ENCODE data around the gene RASAL2.

RASAL2 gene

DNA sequence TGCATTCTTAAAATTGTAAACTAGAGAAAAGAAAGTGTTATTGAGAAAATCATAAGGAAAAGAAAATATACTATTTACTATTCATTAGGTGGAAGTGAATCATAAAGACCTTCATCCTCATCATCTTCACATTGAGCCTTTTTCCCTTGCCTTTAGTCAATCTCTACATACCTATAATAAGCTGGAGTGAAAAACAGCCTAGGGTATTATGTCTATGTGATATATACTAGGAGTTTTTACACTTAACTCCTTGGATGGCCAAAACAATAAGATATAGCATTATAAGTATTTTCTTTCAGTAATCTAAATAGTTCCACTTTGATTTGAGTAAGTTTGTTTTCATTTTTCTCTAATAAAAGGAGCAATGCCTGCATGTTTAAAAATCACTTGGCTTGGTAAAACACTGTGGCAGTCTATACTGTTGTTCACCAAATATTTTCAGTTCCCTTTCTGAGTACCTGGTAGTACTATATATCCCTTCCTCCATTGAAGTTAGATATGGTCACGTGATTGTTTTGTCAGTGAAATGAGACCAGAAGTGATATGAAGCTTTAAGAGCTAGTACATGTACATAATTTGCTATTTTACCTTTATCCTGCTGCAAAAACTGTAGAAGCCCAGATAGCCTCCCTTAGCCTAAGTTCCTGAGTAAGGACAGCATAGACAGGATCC, 324.5 kb downstream of the RASAL2 start:
- Histone ChIP-seq H3K27me3 (ENCODE audit: insufficient read depth, low read length) (no peaks in the 10 kb centered on the region), H3K4me1 (ENCODE audit: insufficient read depth, low read length) (no peaks in the 10 kb centered on the region), H3K27ac (ENCODE audit: low read depth, low read length) (no peak overlapping the region), H3K9me3 (ENCODE audit: insufficient read depth, low read depth, low read length) (no peaks in the 10 kb centered on the region), H3K4me3 (ENCODE audit: low read length) (no peak overlapping the region), H3K9ac (ENCODE audit: low read depth, low read length) (no peak overlapping the region), H3K36me3 (ENCODE audit: insufficient read depth, low read length) (peaks cover 3% of the 10 kb centered on the region; the same call in 1 of the 2 replicates)
- no CpG with 5 or more reads among the region's 1 CpG for WGBS

DNA sequence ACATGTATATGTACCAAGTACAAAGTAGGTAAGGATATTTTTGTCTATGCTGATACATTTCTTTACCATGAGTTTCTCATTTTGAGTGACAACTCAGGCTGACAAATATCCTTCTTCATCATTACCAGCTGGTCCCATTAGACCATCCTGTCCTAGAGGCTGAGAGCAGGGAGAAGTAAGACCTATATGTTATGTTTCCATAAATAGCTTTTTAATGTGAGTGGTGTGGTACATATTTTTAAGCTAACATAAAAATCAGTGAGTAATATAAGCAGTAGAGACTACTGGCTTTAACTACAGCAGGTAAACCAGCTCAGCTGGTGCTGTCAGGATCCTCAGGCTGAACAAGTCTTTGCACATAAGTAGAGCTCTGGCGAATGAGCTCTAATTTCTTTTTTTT, 340.5 kb downstream of the RASAL2 start:
- Histone ChIP-seq H3K9ac (ENCODE audit: low read depth, low read length) (no peak overlapping the region), H3K9me3 (ENCODE audit: insufficient read depth, low read depth, low read length) (no peaks in the 10 kb centered on the region), H3K36me3 (ENCODE audit: insufficient read depth, low read length) (peaks cover 2% of the 10 kb centered on the region; the same call in 1 of the 2 replicates), H3K4me1 (ENCODE audit: insufficient read depth, low read length) (peaks cover 22% of the 10 kb centered on the region), H3K4me3 (ENCODE audit: low read length) (no peak overlapping the region), H3K27ac (ENCODE audit: low read depth, low read length) (no peak overlapping the region), H3K27me3 (ENCODE audit: insufficient read depth, low read length) (no peaks in the 10 kb centered on the region)
- WGBS, result 88% methylated on average over 1 of the region's 1 CpG

DNA sequence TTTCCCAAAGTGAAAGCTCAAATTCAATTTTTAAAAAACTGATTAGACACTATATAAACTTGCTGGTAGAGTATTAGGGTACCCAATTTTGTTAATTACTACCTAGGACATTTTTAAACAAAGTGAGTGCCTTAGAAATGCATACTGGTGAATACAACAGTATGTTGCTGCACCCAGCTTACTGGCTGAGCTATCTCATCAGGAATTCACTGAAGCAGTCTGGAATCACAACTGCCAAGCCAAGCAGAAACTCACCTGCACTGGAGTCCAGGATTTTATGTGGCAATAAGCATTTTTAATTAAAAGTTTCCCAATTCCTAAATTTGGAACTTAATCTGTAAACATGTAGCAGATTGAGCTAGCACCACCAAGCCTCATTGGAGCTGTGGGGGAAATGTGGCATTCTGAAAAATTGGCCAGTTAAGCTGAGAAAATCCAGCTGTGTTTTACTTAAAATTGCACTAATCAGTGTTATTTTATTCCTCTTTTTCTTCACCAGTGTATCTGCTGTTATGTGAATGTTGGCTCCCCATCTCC, 341.1 kb downstream of the RASAL2 start:
- Histone ChIP-seq H3K4me3 (ENCODE audit: low read length) (no peak overlapping the region), H3K9me3 (ENCODE audit: insufficient read depth, low read depth, low read length) (no peaks in the 10 kb centered on the region), H3K36me3 (ENCODE audit: insufficient read depth, low read length) (peaks cover 8% of the 10 kb centered on the region), H3K4me1 (ENCODE audit: insufficient read depth, low read length) (peaks cover 22% of the 10 kb centered on the region), H3K9ac (ENCODE audit: low read depth, low read length) (no peak overlapping the region), H3K27ac (ENCODE audit: low read depth, low read length) (no peak overlapping the region; the same call in 1 of the 2 replicates), H3K27me3 (ENCODE audit: insufficient read depth, low read length) (no peaks in the 10 kb centered on the region)

DNA sequence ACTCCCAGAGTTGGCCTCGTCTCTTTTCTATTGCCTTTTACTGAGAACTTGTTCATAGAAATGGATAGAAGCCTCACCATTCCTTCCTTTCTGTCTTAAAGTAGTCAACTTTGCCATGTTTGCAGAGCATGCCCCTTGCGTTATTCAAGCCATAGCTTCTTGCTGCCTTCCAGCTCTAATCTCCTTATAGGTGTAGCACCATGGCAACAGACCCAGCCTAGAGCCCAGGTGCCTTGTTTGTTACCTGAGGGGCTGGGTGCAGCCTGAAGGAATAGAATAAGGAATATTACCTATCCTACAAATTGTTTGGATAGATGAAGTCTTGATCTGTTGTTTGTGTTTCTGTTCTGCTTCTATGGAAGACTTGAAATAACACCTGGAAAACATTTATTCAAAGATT, 343.0 kb downstream of the RASAL2 start:
- Histone ChIP-seq H3K27me3 (ENCODE audit: insufficient read depth, low read length) (no peaks in the 10 kb centered on the region), H3K4me1 (ENCODE audit: insufficient read depth, low read length) (peaks cover 22% of the 10 kb centered on the region), H3K9me3 (ENCODE audit: insufficient read depth, low read depth, low read length) (no peaks in the 10 kb centered on the region), H3K9ac (ENCODE audit: low read depth, low read length) (no peak overlapping the region), H3K4me3 (ENCODE audit: low read length) (no peak overlapping the region), H3K27ac (ENCODE audit: low read depth, low read length) (no peak overlapping the region), H3K36me3 (ENCODE audit: insufficient read depth, low read length) (peaks cover 25% of the 10 kb centered on the region)
- WGBS, result 97% methylated on average over 2 of the region's 2 CpGs

DNA sequence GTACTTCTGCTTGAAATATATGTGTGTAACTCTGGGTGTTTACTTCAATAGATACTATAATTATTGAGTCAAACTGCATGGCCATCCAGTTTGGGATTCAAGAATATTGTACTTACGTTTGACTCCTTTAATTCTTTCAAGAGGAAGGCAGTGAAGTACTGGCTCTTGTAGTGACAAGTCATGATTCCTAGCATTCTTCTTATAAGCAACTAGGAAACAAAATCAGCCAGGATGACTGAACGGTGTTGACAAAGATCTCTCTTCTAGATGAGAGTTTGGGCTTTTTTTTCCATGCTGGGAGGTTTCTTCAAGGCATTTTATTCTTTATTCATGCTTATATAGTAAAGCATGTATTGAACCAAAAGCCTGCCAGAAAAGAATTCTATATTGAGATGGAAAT, 344.5 kb downstream of the RASAL2 start:
- H3K4me1 ChIP-seq (ENCODE audit: insufficient read depth, low read length), result peaks cover 22% of the 10 kb centered on the region
- H3K27me3 ChIP-seq (ENCODE audit: insufficient read depth, low read length), result no peaks in the 10 kb centered on the region
- H3K36me3 ChIP-seq (ENCODE audit: insufficient read depth, low read length), result peaks cover 39% of the 10 kb centered on the region
- no peak overlapping the region for H3K4me3 ChIP-seq (ENCODE audit: low read length)
- no peaks in the 10 kb centered on the region for H3K9me3 ChIP-seq (ENCODE audit: insufficient read depth, low read depth, low read length)
- H3K9ac ChIP-seq (ENCODE audit: low read depth, low read length), result no peak overlapping the region
- WGBS, result 74% methylated on average over 2 of the region's 2 CpGs
- H3K27ac ChIP-seq (ENCODE audit: low read depth, low read length), result no peak overlapping the region

DNA sequence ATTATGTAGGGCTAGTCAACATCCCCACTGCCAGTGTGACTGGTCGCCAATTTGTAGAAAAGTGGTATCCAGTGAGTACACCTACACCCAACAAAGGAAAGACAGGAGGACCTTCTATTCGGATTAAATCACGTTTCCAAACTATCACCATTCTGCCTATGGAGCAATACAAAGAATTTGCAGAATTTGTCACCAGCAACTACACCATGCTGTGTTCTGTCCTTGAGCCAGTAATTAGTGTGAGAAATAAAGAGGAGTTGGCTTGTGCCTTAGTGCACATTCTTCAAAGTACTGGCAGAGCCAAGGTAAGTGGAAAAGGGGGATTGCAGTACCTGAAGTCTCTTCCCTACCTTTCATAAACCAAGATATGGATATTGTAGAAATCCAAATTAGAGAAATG, 349.0 kb downstream of the RASAL2 start:
- Histone ChIP-seq H3K9ac (ENCODE audit: low read depth, low read length) (no peak overlapping the region), H3K4me1 (ENCODE audit: insufficient read depth, low read length) (peaks cover 10% of the 10 kb centered on the region), H3K36me3 (ENCODE audit: insufficient read depth, low read length) (peaks cover 67% of the 10 kb centered on the region), H3K27me3 (ENCODE audit: insufficient read depth, low read length) (no peaks in the 10 kb centered on the region), H3K9me3 (ENCODE audit: insufficient read depth, low read depth, low read length) (no peaks in the 10 kb centered on the region), H3K4me3 (ENCODE audit: low read length) (no peak overlapping the region), H3K27ac (ENCODE audit: low read depth, low read length) (no peak overlapping the region)
- 86% methylated on average over 3 of the region's 3 CpGs for whole genome bisulfite sequencing

DNA sequence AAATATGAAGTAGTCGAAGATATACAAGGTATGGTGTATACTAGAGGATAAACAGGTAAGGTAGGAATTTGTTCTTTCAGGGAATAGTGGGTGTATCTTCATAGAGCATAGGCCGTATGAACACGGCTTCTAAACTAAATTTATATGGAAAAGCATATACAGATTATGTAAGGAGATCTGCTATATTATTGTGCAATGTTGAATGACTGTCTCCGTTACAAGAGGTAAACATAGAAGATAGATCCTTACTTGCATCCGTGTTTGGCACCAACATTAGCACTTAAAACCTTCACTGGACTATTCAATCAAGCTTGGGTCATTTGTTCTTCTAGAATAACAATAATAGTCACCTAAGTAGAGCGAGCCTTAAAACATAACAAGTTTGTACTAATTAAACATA, 357.0 kb downstream of the RASAL2 start:
- H3K27me3 ChIP-seq (ENCODE audit: insufficient read depth, low read length), result no peaks in the 10 kb centered on the region
- H3K9ac ChIP-seq (ENCODE audit: low read depth, low read length), result no peak overlapping the region

DNA sequence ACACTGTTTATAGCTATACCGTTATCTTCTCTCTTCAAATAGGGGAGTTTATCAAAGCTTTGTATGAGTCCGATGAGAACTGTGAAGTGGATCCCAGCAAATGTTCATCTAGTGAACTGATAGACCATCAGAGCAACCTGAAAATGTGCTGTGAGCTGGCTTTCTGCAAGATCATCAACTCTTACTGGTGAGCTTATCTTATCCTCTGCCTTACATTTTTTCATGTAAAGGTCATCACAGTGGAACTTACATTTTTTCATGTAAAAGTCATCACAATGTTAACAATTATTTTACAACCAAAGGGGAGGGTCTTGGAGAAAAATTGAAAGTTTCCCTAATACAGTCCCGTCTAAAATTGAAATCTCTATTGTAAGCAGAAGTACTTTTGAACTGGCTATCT, 357.6 kb downstream of the RASAL2 start:
- WGBS, result 94% methylated on average over 2 of the region's 3 CpGs
- H3K4me3 ChIP-seq (ENCODE audit: low read length), result no peak overlapping the region
- no peaks in the 10 kb centered on the region for H3K4me1 ChIP-seq (ENCODE audit: insufficient read depth, low read length)
- H3K27me3 ChIP-seq (ENCODE audit: insufficient read depth, low read length), result no peaks in the 10 kb centered on the region
- H3K27ac ChIP-seq (ENCODE audit: low read depth, low read length), result no peak overlapping the region
- peaks cover 39% of the 10 kb centered on the region for H3K36me3 ChIP-seq (ENCODE audit: insufficient read depth, low read length)
- H3K9me3 ChIP-seq (ENCODE audit: insufficient read depth, low read depth, low read length), result no peaks in the 10 kb centered on the region
- H3K9ac ChIP-seq (ENCODE audit: low read depth, low read length), result no peak overlapping the region

More for the DNA sequence above, 357.0 kb downstream of the RASAL2 start:
- no peaks in the 10 kb centered on the region for H3K9me3 ChIP-seq (ENCODE audit: insufficient read depth, low read depth, low read length)
- H3K4me1 ChIP-seq (ENCODE audit: insufficient read depth, low read length), result no peaks in the 10 kb centered on the region
- H3K36me3 ChIP-seq (ENCODE audit: insufficient read depth, low read length), result peaks cover 41% of the 10 kb centered on the region
- no peak overlapping the region for H3K4me3 ChIP-seq (ENCODE audit: low read length)
- WGBS, result 86% methylated on average over 5 of the region's 6 CpGs
- H3K27ac ChIP-seq (ENCODE audit: low read depth, low read length), result no peak overlapping the region

DNA sequence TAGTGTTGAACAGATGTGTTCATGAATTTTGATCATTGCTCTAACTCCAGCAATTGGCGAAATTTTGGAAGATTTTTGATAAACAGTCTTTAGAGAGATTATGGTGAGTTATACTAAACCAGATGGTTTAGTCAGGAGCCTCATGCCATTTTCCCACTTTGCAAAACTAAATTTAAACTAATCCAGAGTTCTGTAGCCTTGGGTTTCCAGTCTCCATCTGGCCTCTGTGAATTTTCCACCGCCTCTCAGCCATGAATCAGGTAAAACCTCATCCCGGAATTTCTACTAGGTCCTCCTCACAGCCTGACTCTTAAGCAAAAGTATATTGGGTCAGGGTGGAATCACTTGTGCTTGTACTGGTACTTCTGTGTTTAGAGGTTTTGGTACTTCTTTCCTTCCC, 358.1 kb downstream of the RASAL2 start:
- no peaks in the 10 kb centered on the region for H3K4me1 ChIP-seq (ENCODE audit: insufficient read depth, low read length)
- WGBS, result 97% methylated on average over 3 of the region's 3 CpGs
- no peak overlapping the region for H3K27ac ChIP-seq (ENCODE audit: low read depth, low read length)
- no peak overlapping the region for H3K4me3 ChIP-seq (ENCODE audit: low read length)
- H3K27me3 ChIP-seq (ENCODE audit: insufficient read depth, low read length), result no peaks in the 10 kb centered on the region
- no peaks in the 10 kb centered on the region for H3K9me3 ChIP-seq (ENCODE audit: insufficient read depth, low read depth, low read length)
- H3K36me3 ChIP-seq (ENCODE audit: insufficient read depth, low read length), result peaks cover 41% of the 10 kb centered on the region
- no peak overlapping the region for H3K9ac ChIP-seq (ENCODE audit: low read depth, low read length)

DNA sequence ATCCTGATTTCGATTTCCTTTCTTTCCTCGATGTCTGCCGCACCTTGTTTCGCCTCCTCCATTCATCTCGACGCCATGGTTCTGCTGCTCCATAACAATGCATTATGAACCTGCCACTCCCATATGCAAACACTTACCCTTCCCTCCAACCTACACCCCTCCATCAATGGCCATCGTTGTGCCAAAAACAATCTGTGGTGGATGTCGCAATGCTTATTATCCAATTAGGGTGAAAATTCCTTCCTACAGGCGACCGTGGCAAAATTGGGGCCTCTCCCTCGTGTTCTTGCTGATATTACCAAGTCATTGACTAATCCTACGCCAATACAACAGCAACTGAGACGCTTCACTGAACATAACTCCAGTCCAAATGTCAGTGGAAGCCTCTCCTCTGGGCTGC, 362.6 kb downstream of the RASAL2 start:
- Histone ChIP-seq H3K4me3 (ENCODE audit: low read length) (no peak overlapping the region), H3K27ac (ENCODE audit: low read depth, low read length) (no peak overlapping the region), H3K36me3 (ENCODE audit: insufficient read depth, low read length) (peaks cover 56% of the 10 kb centered on the region), H3K27me3 (ENCODE audit: insufficient read depth, low read length) (no peaks in the 10 kb centered on the region), H3K9ac (ENCODE audit: low read depth, low read length) (no peak overlapping the region), H3K9me3 (ENCODE audit: insufficient read depth, low read depth, low read length) (no peaks in the 10 kb centered on the region), H3K4me1 (ENCODE audit: insufficient read depth, low read length) (0 out of 2 replicates have a peak, but pooled peaks cover 3% of the 10 kb centered on the region)
- WGBS, result 95% methylated on average over 13 of the region's 13 CpGs

DNA sequence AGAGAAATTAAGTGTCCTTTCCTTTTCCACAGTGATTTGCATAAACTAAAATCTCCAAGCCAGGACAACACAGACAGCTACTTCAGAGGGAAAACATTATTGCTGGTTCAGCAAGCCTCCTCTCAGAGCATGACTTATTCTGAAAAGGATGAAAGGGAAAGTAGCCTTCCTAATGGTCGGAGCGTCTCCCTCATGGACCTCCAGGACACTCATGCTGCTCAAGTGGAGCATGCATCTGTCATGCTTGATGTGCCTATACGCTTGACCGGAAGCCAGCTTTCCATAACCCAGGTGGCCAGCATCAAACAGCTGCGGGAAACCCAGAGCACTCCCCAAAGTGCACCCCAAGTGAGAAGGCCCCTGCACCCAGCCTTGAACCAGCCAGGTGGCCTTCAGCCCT, 363.7 kb downstream of the RASAL2 start:
- H3K36me3 ChIP-seq (ENCODE audit: insufficient read depth, low read length), result peaks cover 44% of the 10 kb centered on the region
- no peaks in the 10 kb centered on the region for H3K9me3 ChIP-seq (ENCODE audit: insufficient read depth, low read depth, low read length)
- no peaks in the 10 kb centered on the region for H3K27me3 ChIP-seq (ENCODE audit: insufficient read depth, low read length)
- 0 out of 2 replicates have a peak, but pooled peaks cover 3% of the 10 kb centered on the region for H3K4me1 ChIP-seq (ENCODE audit: insufficient read depth, low read length)
- H3K9ac ChIP-seq (ENCODE audit: low read depth, low read length), result no peak overlapping the region
- no peak overlapping the region for H3K4me3 ChIP-seq (ENCODE audit: low read length)
- WGBS, result 95% methylated on average over 5 of the region's 5 CpGs
- no peak overlapping the region for H3K27ac ChIP-seq (ENCODE audit: low read depth, low read length)
